ENCODE results near the gene TTLL10.

The TTLL10 gene

GRCh38 chr1:1237874-1238701 is 64.4 kb downstream of the TTLL10 start:
- DNase-seq = no peak

GRCh38 chr1:1238702-1239178 is 65.1 kb downstream of the TTLL10 start:
- no peak for DNase-seq

GRCh38 chr1:1239227-1239613 is 65.5 kb downstream of the TTLL10 start:
- no peak for DNase-seq

- DNase-seq = no peak
Observed at GRCh38 chr1:1239614-1240347, 66.1 kb downstream of the TTLL10 start.

GRCh38 chr1:1240348-1240732 is 66.7 kb downstream of the TTLL10 start:
- no peak for DNase-seq

- DNase-seq = no peak
Observed at GRCh38 chr1:1240822-1241587, 67.3 kb downstream of the TTLL10 start.

- DNase-seq = no peak
Observed at GRCh38 chr1:1241588-1242219, 68.0 kb downstream of the TTLL10 start.

GRCh38 chr1:1242461-1243265 is 69.0 kb downstream of the TTLL10 start:
- no peak for DNase-seq

- no peak for DNase-seq
Observed at GRCh38 chr1:1243266-1243660, 69.6 kb downstream of the TTLL10 start.

- no peak for DNase-seq
Observed at GRCh38 chr1:1243807-1244191, 70.1 kb downstream of the TTLL10 start.

GRCh38 chr1:1244192-1244811 is 70.6 kb downstream of the TTLL10 start:
- DNase-seq = no peak

GRCh38 chr1:1245178-1245816 is 71.6 kb downstream of the TTLL10 start:
- peak; percentile 42 for DNase-seq

GRCh38 chr1:1245817-1246576 is 72.3 kb downstream of the TTLL10 start:
- DNase-seq = no peak

- no peak for DNase-seq
Observed at GRCh38 chr1:1246577-1247340, 73.1 kb downstream of the TTLL10 start, which contains the start of gene C1QTNF12. C1QTNF12 (minus strand) TSS chr1:1246722; CDS start chr1:1246690, 32 bp downstream.

- DNase-seq = no peak
Observed at GRCh38 chr1:1247341-1247913, 73.7 kb downstream of the TTLL10 start.

Measured in NCI-H82 (cell line).